Measurements from ENCODE around the gene RLN1.
"Not testable (repeated sequence)": the region's sequence is repeated elsewhere in the genome, so short reads cannot be mapped to it uniquely, and the experiment has no call there.

RLN1 gene

DNA sequence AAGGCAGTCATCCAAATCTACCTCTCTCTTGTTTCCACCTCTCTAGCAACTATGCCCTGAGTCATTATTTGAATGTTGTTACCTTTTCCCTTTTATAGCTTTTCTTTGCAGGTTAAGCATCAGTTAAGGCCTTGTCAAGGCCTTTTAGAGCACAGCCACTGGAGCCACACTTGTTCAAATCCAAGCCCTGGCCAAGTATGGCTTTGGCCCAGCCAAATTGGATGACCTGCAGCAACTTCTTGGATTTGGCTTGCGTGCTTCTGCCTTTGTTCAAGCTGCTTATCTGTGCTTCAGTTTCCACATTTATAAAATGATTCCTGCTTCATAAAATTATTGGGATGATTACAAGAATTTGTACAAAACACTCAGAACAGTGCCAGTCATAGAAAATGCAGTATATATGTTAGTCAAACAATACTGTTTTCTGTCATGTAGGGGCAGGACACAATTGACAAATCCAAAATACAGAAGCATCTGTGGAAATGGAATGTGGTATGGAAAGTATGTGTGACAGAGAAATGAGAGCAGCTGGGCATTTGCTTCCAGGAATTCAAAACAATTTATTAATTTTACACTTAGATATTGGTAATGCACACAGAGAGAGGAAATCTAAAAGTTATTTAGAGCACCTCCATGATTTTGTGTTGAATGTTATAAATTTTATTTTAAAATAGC, 17.9 kb upstream of the RLN1 start:
- H3K4me3 Mint-ChIP-seq = no peak overlapping the region
- H3K36me3 Mint-ChIP-seq (ENCODE audit: insufficient read depth) = peaks cover 5% of the 10 kb centered on the region
- ATAC-seq (replicated peaks; ENCODE audit: extremely low read depth, poor library complexity, severe bottlenecking) (no peak), DNase-seq (ENCODE audit: low spot score in 2 of 2) (no peak)
- no peaks in the 10 kb centered on the region for H3K9me3 Mint-ChIP-seq
- no peak overlapping the region for H3K27ac Mint-ChIP-seq (ENCODE audit: low read depth)
- peaks cover 18% of the 10 kb centered on the region for H3K4me1 Mint-ChIP-seq
- no peaks in the 10 kb centered on the region for H3K27me3 Mint-ChIP-seq

DNA sequence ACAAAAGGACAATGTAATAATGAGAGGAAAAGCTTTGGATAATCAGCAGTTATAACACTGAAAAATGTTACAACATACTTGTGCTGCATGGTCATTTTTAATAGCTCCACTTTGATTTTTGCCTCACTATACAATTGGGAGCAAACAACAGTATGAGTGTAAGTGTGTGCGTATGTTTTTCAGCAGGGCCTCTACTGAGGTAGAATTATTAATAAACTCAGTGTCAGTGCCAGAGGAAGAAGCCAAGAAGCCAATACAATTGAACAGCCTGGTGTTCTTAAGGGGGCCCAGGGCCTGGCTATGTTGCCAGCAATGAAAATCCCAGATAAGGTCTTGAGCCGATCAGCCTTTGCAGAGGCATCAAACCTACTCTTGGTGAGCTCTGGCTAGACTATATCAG, 16.1 kb upstream of the RLN1 start:
- ATAC-seq (replicated peaks; ENCODE audit: extremely low read depth, poor library complexity, severe bottlenecking) (no peak), DNase-seq (ENCODE audit: low spot score in 2 of 2) (no peak)
- Mint-ChIP-seq H3K9me3 (no peaks in the 10 kb centered on the region), H3K4me1 (peaks cover 35% of the 10 kb centered on the region), H3K36me3 (ENCODE audit: insufficient read depth) (peaks cover 5% of the 10 kb centered on the region), H3K4me3 (no peak overlapping the region), H3K27me3 (no peaks in the 10 kb centered on the region), H3K27ac (ENCODE audit: low read depth) (no peak overlapping the region)

GRCh38 chr9:5355226-5355625, 15.6 kb upstream of the RLN1 start:
- Mint-ChIP-seq H3K36me3 (ENCODE audit: insufficient read depth) (peaks cover 3% of the 10 kb centered on the region), H3K9me3 (no peaks in the 10 kb centered on the region), H3K4me3 (no peak overlapping the region), H3K27ac (ENCODE audit: low read depth) (no peak overlapping the region), H3K27me3 (no peaks in the 10 kb centered on the region), H3K4me1 (peaks cover 39% of the 10 kb centered on the region)
- DNase-seq (ENCODE audit: low spot score in 2 of 2) (no peak), ATAC-seq (replicated peaks; ENCODE audit: extremely low read depth, poor library complexity, severe bottlenecking) (no peak)

DNA sequence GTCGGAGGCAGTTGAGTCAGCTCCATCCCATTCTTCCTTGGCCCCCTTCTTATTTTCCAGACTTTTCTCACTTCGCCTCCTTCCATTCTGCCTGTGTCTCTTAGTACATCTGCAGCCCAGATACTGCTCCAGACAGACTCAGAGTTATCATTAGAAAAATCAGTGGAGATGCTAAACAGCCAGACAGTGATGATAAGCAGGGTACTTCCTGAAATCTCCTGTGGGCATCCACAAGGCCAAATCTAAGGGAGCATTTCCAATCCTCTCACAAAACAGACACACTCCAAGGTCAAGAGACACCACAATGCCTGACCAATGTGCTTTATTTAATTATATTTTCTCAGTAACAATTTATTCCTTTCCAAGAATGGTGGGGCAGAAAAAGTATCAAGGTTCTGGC, 14.5 kb upstream of the RLN1 start:
- Mint-ChIP-seq H3K36me3 (ENCODE audit: insufficient read depth) (peaks cover 3% of the 10 kb centered on the region), H3K27me3 (no peaks in the 10 kb centered on the region), H3K9me3 (peaks cover 5% of the 10 kb centered on the region), H3K4me1 (peaks cover 45% of the 10 kb centered on the region), H3K4me3 (no peak overlapping the region), H3K27ac (ENCODE audit: low read depth) (peak overlapping the region; percentile 65)
- ATAC-seq (replicated peaks; ENCODE audit: extremely low read depth, poor library complexity, severe bottlenecking) = no peak
- no peak for DNase-seq (ENCODE audit: low spot score in 2 of 2)

GRCh38 chr9:5352637-5353248, 13.1 kb upstream of the RLN1 start:
- H3K27ac Mint-ChIP-seq (ENCODE audit: low read depth) = peak overlapping the region; percentile 43
- H3K4me1 Mint-ChIP-seq = peaks cover 45% of the 10 kb centered on the region
- H3K27me3 Mint-ChIP-seq = no peaks in the 10 kb centered on the region
- peaks cover 1% of the 10 kb centered on the region for H3K36me3 Mint-ChIP-seq (ENCODE audit: insufficient read depth)
- peak overlapping the region; percentile 51 for H3K4me3 Mint-ChIP-seq
- no peak for DNase-seq (ENCODE audit: low spot score in 2 of 2)
- H3K9me3 Mint-ChIP-seq = peaks cover 5% of the 10 kb centered on the region
- peak; percentile 91 for ATAC-seq (replicated peaks; ENCODE audit: extremely low read depth, poor library complexity, severe bottlenecking)

DNA sequence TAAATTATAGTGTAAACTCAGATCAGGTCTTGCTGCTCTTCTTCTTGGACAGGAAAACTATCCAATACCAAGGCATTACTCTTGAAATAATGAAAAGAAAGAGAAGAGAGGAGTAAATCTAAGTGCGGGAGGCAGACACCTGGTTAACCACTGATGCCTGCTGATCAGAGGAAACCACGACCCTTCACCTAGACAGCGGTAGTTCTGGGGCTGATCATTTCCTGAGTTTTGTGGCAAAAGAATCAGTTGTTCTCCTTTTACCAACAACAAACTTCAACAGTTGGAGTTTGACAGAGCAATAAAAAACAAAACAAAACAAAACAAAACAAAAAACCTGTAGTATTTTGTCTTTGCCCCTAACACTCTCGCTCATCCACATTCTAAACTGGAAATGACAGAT, 3.0 kb downstream of the RLN1 start:
- peak in 1 of 2 donors; percentile 22 for DNase-seq (ENCODE audit: low spot score in 2 of 2)
- peak overlapping the region; percentile 16 for H3K27ac Mint-ChIP-seq (ENCODE audit: low read depth)

GRCh38 chr9:5331276-5331675, 8.4 kb downstream of the RLN1 start:
- not testable (repeated sequence) for H3K9me3 Mint-ChIP-seq; DNase-seq (ENCODE audit: low spot score in 2 of 2); ATAC-seq (replicated peaks; ENCODE audit: extremely low read depth, poor library complexity, severe bottlenecking); H3K27ac Mint-ChIP-seq (ENCODE audit: low read depth); H3K4me3 Mint-ChIP-seq; H3K27me3 Mint-ChIP-seq
- Mint-ChIP-seq H3K36me3 (ENCODE audit: insufficient read depth) (peaks cover 12% of the 10 kb centered on the region), H3K4me1 (peaks cover 52% of the 10 kb centered on the region)

More for the DNA sequence above, 3.0 kb downstream of the RLN1 start:
- Mint-ChIP-seq H3K36me3 (ENCODE audit: insufficient read depth) (peaks cover 9% of the 10 kb centered on the region), H3K4me1 (peaks cover 19% of the 10 kb centered on the region), H3K4me3 (peak overlapping the region; percentile 41), H3K27me3 (no peaks in the 10 kb centered on the region), H3K9me3 (no peaks in the 10 kb centered on the region)
- ATAC-seq (replicated peaks; ENCODE audit: extremely low read depth, poor library complexity, severe bottlenecking) = no peak

DNA sequence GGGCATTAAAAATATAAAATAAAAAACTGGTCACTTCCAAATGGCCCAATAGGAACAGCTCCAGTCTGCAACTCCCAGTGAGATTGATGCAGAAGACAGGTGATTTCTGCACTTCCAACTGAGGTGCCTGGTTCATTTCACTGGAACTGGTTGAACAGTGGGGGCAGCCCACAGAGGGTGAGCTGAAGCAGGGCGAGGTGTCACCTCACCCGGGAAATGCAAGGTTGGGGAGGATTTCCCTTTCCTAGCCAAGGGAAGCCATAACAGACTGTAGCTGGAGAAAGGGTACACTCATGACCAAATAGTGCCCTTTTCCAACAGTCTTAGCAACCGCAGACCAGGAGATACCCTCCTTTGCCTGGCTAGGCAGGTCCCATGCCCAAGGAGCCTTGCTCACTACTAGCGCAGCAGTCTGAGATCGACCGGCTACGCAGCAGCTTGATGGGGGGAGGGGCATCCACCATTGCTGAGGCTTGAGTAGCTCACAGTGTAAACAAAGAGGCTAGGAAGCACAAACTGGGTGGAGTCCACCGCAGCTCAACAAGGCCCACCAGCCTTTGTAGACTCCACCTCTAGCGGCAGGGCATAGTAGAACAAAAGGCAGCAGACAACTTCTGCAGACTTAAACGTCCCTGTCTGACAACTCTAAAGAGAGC, 12.7 kb downstream of the RLN1 start:
- no peaks in the 10 kb centered on the region for H3K9me3 Mint-ChIP-seq
- peak; percentile 85 for ATAC-seq (replicated peaks; ENCODE audit: extremely low read depth, poor library complexity, severe bottlenecking)
- H3K4me1 Mint-ChIP-seq = peaks cover 42% of the 10 kb centered on the region
- H3K27ac Mint-ChIP-seq (ENCODE audit: low read depth) = peak overlapping the region; percentile 81
- peaks cover 5% of the 10 kb centered on the region for H3K36me3 Mint-ChIP-seq (ENCODE audit: insufficient read depth)
- peak overlapping the region; percentile 41 for H3K4me3 Mint-ChIP-seq
- H3K27me3 Mint-ChIP-seq = no peaks in the 10 kb centered on the region
- DNase-seq (ENCODE audit: low spot score in 2 of 2) = peak; percentile 44 to 52

DNA sequence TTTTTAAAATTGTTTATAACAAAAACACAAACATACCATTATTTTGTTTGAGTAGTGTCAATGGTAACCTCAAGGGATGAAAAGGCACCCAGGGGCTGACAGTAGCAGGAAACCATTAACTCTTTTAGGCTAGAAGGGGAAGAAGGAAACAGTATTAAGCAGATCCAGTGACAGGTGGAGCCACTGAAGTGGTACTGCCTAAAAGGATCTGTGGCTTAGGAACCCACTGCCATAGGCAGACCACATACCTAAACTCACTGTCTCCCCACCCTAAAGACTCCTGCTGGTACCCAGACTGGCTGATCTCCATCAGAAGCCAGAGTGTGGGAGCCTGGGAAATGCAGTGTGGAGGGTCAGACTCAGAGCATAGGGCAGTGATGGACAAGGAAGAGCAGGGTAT, 13.5 kb downstream of the RLN1 start:
- Mint-ChIP-seq H3K27ac (ENCODE audit: low read depth) (peak overlapping the region; percentile 72), H3K9me3 (no peaks in the 10 kb centered on the region), H3K4me1 (peaks cover 42% of the 10 kb centered on the region), H3K27me3 (no peaks in the 10 kb centered on the region), H3K36me3 (ENCODE audit: insufficient read depth) (peaks cover 3% of the 10 kb centered on the region), H3K4me3 (no peak overlapping the region)
- ATAC-seq (replicated peaks; ENCODE audit: extremely low read depth, poor library complexity, severe bottlenecking) = no peak
- no peak for DNase-seq (ENCODE audit: low spot score in 2 of 2)

- not testable (repeated sequence) for DNase-seq (ENCODE audit: low spot score in 2 of 2); H3K36me3 Mint-ChIP-seq (ENCODE audit: insufficient read depth); H3K27ac Mint-ChIP-seq (ENCODE audit: low read depth)
These were observed 18.1 kb downstream of the RLN1 start for GRCh38 chr9:5321601-5322000.

DNA sequence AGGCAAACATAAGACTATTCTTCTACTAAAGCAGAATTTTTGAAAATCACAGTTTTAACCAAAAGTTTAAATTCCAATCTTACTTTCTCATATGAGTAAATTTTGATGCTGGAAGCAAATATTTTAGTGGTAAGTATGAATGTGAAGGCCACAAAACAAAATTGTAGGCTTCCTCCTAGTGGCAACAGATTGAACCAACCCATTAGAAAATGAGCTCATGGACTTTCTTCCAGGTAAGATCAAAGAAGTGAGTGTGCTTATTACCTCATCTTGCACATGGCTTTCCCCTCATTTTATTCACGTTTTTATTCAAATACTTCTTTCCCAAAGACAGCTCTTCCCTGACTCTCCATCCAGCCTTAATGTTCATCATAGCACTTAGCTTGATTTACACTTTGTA, 18.6 kb downstream of the RLN1 start:
- Mint-ChIP-seq H3K4me1 (peaks cover under 1% of the 10 kb centered on the region), H3K27me3 (no peaks in the 10 kb centered on the region), H3K27ac (ENCODE audit: low read depth) (no peak overlapping the region), H3K4me3 (no peak overlapping the region), H3K9me3 (no peaks in the 10 kb centered on the region), H3K36me3 (ENCODE audit: insufficient read depth) (peaks cover 1% of the 10 kb centered on the region)
- DNase-seq (ENCODE audit: low spot score in 2 of 2) (no peak), ATAC-seq (replicated peaks; ENCODE audit: extremely low read depth, poor library complexity, severe bottlenecking) (no peak)

More at GRCh38 chr9:5321601-5322000, 18.1 kb downstream of the RLN1 start:
- not testable (repeated sequence) for H3K27me3 Mint-ChIP-seq; H3K4me3 Mint-ChIP-seq; H3K4me1 Mint-ChIP-seq; ATAC-seq (replicated peaks; ENCODE audit: extremely low read depth, poor library complexity, severe bottlenecking); H3K9me3 Mint-ChIP-seq

DNA sequence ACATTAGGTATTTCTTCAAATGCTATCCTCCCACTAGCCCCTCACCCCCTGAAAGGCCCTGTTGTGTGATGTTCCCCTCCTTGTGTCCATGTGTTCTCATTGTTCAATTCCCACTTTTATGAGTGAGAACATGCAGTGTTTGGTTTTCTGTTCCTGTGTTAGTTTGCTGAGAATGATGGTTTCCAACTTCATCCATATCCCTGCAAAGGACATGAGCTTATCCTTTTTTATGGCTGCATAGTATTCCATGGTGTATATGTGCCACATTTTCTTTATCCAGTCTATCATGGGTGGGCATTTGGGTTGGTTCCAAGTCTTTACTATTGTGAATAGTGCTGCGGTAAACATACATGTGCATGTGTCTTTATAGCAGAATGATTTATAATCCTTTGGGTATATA, 23.3 kb downstream of the RLN1 start:
- H3K4me3 Mint-ChIP-seq; H3K27me3 Mint-ChIP-seq; ATAC-seq (replicated peaks; ENCODE audit: extremely low read depth, poor library complexity, severe bottlenecking); H3K4me1 Mint-ChIP-seq; H3K9me3 Mint-ChIP-seq; DNase-seq (ENCODE audit: low spot score in 2 of 2); H3K27ac Mint-ChIP-seq (ENCODE audit: low read depth); H3K36me3 Mint-ChIP-seq (ENCODE audit: insufficient read depth): not testable (repeated sequence)
